WTC11 (cell line): ENCODE measurements around the gene KHK.

ENCODE experiments used
- AFF4 ChIP-seq: sonication (generic); formaldehyde crosslinking; IDR thresholded peaks from 2 replicates; pipeline ENCODE4 v1.8.1; 2023; ENCODE audit warnings: mild to moderate bottlenecking, missing genetic modification reagents, borderline replicate concordance
- CREB1 ChIP-seq: sonication (generic); formaldehyde crosslinking; IDR thresholded peaks from 2 replicates; pipeline ENCODE4 v1.8.0; 2023; ENCODE audit warnings: mild to moderate bottlenecking, missing genetic modification reagents
- CREM ChIP-seq: sonication (generic); formaldehyde crosslinking; IDR thresholded peaks from 2 replicates; pipeline ENCODE4 v1.8.1; 2022; ENCODE audit warnings: mild to moderate bottlenecking, missing genetic modification reagents, moderate library complexity
- CTCF ChIP-seq: fragments of 200-600 bp; IDR thresholded peaks from 2 replicates; pipeline ENCODE4 v1.8.0; 2022; ENCODE audit warnings: antibody characterized with exemption
- E2F1 ChIP-seq: sonication (generic); formaldehyde crosslinking; IDR thresholded peaks from 2 replicates; pipeline ENCODE4 v1.8.0; 2022; ENCODE audit warnings: mild to moderate bottlenecking, missing genetic modification reagents
- GTF2I ChIP-seq: fragments of 250-450 bp; sonication (Bioruptor Pico); conservative IDR thresholded peaks from 2 replicates; pipeline ENCODE4 v1.4.0; 2021; ENCODE audit warnings: mild to moderate bottlenecking
- HMGXB4 ChIP-seq: sonication (generic); formaldehyde crosslinking; IDR thresholded peaks from 2 replicates; pipeline ENCODE4 v1.8.1; 2023; ENCODE audit warnings: mild to moderate bottlenecking, moderate library complexity, missing genetic modification reagents
- RELA ChIP-seq: sonication (generic); formaldehyde crosslinking; IDR thresholded peaks from 2 replicates; pipeline ENCODE4 v1.8.1; 2022; ENCODE audit warnings: missing genetic modification reagents, mild to moderate bottlenecking, borderline replicate concordance
- TCF7 ChIP-seq: sonication (generic); formaldehyde crosslinking; IDR thresholded peaks from 2 replicates; pipeline ENCODE4 v1.8.0; 2022; ENCODE audit warnings: mild to moderate bottlenecking, low read depth, missing genetic modification reagents, moderate library complexity
- TEAD1 ChIP-seq: sonication (generic); formaldehyde crosslinking; IDR thresholded peaks from 2 replicates; pipeline ENCODE4 v1.8.0; 2022; ENCODE audit warnings: mild to moderate bottlenecking, missing genetic modification reagents
- ZBTB43 ChIP-seq: sonication (generic); formaldehyde crosslinking; IDR thresholded peaks from 2 replicates; pipeline ENCODE4 v1.8.1; 2023; ENCODE audit warnings: mild to moderate bottlenecking, missing genetic modification reagents
- ZNF138 ChIP-seq: sonication (generic); formaldehyde crosslinking; conservative IDR thresholded peaks from 2 replicates; pipeline ENCODE4 v1.8.1; 2022; ENCODE audit warnings: mild to moderate bottlenecking, moderate library complexity, missing genetic modification reagents
- TF ChIP-seq, protein P1 (sequence below): sonication (generic); formaldehyde crosslinking; IDR thresholded peaks from 2 replicates; pipeline ENCODE4 v1.8.1; 2023; ENCODE audit warnings: mild to moderate bottlenecking, missing genetic modification reagents, moderate library complexity
- TF ChIP-seq, protein P2 (sequence below): sonication (generic); formaldehyde crosslinking; IDR thresholded peaks from 2 replicates; pipeline ENCODE4 v1.8.0; 2022; ENCODE audit warnings: mild to moderate bottlenecking, missing genetic modification reagents

GRCh38 chr2:27080603-27080936 lies 6.0 kb upstream of the KHK start:
- TF ChIP-seq CREB1 (CRISPR knock-in tag), result no peak
- no peak for TF ChIP-seq RELA (CRISPR knock-in tag)
- TF ChIP-seq E2F1, result no peak
- TF ChIP-seq CTCF, result no peak
- no peak for TF ChIP-seq HMGXB4 (CRISPR knock-in tag)
- TF ChIP-seq CREM (CRISPR knock-in tag), result no peak
- TF ChIP-seq, protein P1, sequence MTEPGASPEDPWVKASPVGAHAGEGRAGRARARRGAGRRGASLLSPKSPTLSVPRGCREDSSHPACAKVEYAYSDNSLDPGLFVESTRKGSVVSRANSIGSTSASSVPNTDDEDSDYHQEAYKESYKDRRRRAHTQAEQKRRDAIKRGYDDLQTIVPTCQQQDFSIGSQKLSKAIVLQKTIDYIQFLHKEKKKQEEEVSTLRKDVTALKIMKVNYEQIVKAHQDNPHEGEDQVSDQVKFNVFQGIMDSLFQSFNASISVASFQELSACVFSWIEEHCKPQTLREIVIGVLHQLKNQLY (CRISPR knock-in tag), result no peak
- TF ChIP-seq AFF4 (CRISPR knock-in tag), result no peak
- no peak for TF ChIP-seq GTF2I (CRISPR knock-in tag)
- TF ChIP-seq ZBTB43 (CRISPR knock-in tag), result no peak
- TF ChIP-seq ZNF138 (CRISPR knock-in tag), result no peak
- TF ChIP-seq TCF7 (CRISPR knock-in tag), result no peak
- TF ChIP-seq, protein P2, sequence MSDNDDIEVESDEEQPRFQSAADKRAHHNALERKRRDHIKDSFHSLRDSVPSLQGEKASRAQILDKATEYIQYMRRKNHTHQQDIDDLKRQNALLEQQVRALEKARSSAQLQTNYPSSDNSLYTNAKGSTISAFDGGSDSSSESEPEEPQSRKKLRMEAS (CRISPR knock-in tag), result no peak
- TF ChIP-seq TEAD1, result no peak
